Skin epidermis (tissue), 12 donors: Measurements from ENCODE around the gene FBLN5.
"Not testable (repeated sequence)": the region's sequence is repeated elsewhere in the genome, so short reads cannot be mapped to it uniquely, and the experiment has no call there.

Experiments
- H3K27ac ChIP-seq, 21 experiments: fragments of 200-600 bp; sonication (generic) in 11 of 21; one replicate each; pipeline ENCODE4 v1.5.0; 2020; ENCODE audit warnings: mild to moderate bottlenecking in 3 of 21, inconsistent platforms in 2 of 21, moderate library complexity in 2 of 21
- H3K4me3 ChIP-seq, 7 experiments: fragments of 200-600 bp; sonication (generic) in 2 of 7; one replicate each; pipeline ENCODE4 v1.5.0; 2020; ENCODE audit warnings: inconsistent platforms in 2 of 7, mild to moderate bottlenecking in 2 of 7, moderate library complexity in 1 of 7

The FBLN5 gene

DNA sequence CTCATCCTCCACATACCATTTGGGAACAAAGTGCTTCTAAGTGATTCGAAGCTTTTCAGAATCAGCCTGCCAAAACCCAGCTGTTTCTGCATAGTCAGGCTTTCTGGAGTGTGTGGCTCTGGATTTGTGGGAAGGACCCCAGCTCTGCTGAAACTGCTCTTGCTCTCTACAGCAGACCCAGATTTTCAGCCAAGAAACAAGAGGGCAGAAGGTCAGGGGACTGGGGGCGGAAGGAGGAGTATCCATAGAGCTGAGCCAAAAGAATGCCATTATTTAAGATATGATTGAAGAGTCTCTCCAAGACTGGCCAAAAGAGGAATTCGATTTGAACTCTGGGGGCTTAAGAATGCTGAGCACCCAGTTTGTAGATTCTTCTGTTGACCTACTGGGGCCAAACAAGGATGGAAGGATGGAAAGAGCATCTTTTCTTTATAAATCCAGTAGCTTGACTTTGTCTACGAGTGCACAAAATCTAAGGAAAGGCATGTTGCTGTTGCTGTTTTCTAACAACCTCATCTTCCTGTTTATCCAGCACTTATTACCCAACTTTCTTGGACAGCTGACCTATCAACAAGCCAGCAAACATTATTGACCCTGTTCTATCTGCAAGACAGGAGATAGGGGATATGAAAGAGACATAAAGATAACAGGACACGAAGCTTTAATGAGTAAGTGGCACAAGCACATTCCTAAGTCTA, 29.2 kb downstream of the FBLN5 start:
- H3K4me3 ChIP-seq: no peak overlapping the region
- no peak overlapping the region for H3K27ac ChIP-seq

DNA sequence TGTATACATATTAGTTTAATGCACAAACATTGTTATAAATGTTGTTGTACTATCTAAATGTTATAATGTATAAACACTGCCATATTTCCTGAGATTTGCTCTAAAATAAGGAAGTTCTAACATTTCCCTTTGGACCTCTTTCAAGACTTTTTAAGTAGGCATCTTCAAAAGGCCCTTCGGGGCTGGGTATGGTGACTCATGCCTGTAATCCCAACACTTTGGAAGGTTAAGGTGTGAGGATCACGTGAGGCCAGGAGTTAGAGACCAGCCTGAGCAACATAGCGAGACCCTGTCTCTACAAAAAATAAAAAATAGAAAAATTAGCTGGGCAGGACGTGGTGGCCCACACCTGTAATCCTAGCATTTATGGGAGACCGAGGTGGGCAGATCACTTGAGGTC, 35.5 kb downstream of the FBLN5 start:
- Histone ChIP-seq H3K4me3 (no peak overlapping the region), H3K27ac (no peak overlapping the region)

DNA sequence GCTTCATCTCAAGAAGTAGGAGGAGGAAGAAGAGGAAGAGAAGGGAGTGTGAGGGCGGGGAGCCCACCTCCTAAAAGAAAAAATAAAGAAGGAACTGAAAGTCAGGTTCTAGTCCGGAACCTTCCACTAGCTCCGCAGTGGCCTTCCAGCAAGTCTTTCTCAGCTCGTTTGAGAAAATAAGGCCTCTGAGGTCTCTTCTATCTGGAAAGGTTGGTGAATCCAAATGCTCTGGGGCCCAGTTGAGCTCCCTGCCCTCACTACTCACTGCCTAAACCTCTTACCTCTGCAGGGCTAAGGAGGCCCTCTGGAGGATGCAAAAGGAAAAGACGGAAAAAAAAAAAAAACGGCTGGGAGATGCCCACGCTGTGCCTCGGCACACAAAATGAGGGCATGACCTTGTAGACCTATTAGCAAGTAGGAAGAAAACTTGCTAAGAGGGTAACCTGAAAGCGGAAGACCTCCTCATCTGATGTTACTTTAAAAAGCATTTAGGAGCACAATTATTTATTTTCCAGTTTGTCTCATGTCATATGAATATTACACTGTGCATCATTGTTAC, 35.9 kb downstream of the FBLN5 start:
- Histone ChIP-seq H3K4me3 (no peak overlapping the region), H3K27ac (peak overlapping the region in 1 of 21 experiments; percentile 42)

DNA sequence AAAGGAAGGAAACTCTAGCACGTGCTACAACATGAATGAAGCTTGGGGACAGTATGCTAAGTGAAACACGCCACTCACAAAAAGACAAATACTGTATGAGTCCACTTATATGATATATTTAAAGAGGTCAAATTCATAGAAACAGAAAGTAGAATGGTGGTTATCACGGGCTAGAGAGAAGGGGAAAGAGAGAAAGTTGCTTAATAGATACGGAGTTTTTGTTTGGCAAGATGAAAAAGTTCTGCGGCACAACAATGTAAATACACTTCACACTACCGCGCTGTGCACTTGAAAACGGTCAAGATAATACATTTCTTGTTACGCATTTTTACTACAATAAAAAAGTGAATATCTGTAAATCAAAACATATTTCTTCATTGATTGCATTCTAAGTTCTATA, 37.3 kb downstream of the FBLN5 start:
- Histone ChIP-seq H3K4me3 (no peak overlapping the region), H3K27ac (no peak overlapping the region)

DNA sequence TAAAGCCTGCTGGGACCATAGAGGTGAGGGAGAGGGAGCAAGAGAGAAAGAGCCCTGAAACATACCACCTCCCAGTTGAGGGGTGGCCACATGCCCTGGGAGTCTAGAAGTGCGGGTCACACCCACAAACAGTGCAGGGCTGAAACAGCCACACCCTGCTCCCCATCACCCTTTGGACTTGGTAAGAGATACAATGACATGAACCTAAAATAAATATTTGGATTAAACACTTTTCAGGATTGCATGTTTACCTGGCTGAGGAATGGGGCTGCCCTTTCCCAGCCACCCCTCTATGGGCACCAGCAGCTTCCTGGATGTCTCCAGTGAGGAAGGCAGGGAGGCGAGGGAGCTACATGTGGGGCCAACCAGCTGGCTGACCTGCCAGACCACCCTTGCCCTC, 41.1 kb downstream of the FBLN5 start:
- peak overlapping the region in 2 of 21 experiments; percentile 24 to 25 for H3K27ac ChIP-seq

DNA sequence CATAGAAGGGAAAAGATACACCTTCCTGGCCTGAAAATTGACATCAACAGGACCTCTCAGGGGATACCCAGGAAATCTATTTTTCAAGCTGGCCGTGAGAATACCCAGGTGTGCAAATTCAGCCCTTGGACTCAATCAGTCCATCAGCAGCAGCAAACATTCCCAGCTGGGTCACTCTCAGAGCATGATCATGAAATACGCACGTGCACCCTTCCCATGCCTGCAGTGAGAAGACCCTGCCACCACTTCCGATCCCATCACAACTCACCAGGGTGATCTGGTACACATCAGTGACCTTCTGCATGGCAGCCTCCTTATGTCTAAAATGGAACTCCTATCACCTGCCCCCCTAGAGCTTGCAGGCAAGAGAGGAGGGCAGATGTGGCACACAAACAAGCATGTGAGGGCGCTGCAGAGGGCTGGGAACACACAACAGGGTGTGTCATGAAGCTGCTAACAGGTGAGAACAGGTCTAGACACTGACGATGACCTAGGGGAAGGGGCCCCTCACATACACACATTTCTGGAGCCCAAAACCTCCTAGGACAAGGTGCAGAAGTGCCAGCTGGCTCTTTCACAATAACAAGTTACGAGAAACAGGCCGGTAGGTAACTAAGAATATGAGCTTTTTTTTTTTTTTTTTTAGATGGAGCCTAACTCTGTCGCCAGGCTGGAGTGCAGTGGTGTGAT, 42.4 kb downstream of the FBLN5 start:
- no peak overlapping the region for H3K27ac ChIP-seq
- H3K4me3 ChIP-seq: no peak overlapping the region

More for the DNA sequence above, 41.1 kb downstream of the FBLN5 start:
- no peak overlapping the region for H3K4me3 ChIP-seq

DNA sequence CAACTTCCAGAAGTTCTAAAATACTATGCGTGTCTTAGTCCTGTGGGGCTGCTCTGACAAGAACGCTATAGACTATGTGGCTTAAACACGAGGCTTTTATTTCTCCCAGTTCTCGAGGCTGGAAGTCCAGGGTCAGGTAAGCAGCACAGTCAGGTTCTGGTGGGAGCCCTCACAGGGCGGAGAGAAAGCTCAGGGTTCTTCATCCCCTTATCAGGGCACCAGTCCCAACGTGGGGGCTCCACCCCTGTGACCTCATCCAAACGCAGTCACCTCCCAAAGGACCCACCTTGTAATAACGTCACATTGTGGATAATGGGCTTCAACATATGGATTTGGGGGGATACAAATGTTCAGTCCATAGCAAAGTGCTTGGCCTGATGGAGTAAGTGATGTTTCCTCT, 43.0 kb downstream of the FBLN5 start:
- Histone ChIP-seq H3K4me3 (no peak overlapping the region), H3K27ac (peak overlapping the region in 1 of 21 experiments; percentile 43)

DNA sequence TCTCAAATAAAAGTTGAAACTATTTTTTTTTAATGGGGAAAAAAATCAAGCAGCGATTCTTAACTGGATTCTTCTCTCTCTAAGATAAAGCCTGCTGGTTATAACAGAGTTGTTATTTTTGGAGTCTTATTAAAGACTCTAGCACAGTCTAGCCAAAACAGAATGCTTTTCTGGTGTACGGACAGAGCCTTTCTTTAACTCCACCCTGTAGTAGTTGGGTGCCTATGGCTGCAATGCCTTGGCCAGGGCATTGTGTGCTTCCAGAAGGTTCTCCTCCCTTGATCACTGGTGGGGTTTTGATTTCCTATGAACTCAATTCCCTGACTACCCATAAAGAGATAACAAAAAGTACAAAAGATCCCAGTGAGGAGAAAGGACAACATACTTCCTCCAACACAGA, 44.4 kb downstream of the FBLN5 start:
- H3K4me3 ChIP-seq: no peak overlapping the region
- peak overlapping the region in 3 of 21 experiments; percentile 14 to 65 (median 33) for H3K27ac ChIP-seq

DNA sequence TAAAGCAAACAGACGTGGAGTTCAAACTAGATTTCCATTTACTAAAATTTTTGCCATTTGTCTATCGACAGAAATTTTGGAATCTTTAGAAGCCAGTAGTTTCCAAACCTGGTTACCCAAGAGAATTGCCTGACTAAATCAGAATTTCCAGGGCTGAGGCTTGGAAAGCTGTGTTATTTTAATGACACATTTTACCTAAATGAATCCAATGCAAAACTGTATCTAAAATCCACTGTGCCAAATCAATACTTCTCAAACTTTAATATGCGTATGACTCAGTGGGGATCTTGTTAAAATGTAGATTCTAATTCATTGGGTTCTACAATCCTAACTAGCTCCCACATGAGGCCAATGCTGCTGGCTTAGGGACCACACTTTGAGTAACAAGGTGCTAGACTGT, 45.2 kb downstream of the FBLN5 start:
- H3K27ac ChIP-seq: peak overlapping the region in 3 of 21 experiments; percentile 17 to 56 (median 54)

DNA sequence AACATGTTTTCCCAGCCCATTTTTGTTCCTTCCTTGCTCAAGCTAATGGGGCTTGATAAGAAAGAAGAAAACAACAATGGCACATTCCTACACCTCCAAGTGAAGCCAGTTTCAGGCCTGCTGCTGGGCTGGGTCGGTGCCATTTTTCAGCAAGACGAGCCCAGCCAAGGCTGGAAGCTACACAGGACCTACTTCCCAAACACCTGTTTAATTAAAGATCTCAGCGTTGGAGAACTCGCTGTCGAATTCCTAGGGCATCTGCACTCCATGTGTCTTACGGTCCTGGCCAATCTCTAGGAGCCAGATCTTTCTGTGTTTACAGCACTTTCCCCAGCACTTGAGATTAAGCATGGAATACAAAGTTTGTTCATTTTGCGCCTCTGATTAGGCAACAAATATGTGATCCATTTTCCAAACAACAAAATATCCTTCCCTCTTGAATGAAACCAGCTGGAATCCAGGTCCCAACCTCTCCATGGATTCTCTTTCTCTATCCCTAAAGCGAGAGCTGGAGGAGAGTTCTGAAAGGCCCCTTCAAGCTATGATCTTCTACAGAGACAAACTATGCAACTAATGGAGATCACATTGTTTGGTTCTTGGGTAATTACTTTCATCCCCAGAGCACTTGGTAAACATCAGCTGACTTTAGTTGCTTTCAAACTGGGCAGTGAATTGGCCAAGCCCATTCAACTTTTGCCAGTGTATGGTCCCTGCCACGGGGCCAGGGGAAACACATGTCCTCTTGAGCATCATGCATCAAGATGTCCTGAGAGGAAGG, 45.9 kb downstream of the FBLN5 start:
- H3K27ac ChIP-seq: peak overlapping the region in 7 of 21 experiments; percentile 14 to 56 (median 37)
- H3K4me3 ChIP-seq: no peak overlapping the region

More for the DNA sequence above, 45.2 kb downstream of the FBLN5 start:
- no peak overlapping the region for H3K4me3 ChIP-seq

DNA sequence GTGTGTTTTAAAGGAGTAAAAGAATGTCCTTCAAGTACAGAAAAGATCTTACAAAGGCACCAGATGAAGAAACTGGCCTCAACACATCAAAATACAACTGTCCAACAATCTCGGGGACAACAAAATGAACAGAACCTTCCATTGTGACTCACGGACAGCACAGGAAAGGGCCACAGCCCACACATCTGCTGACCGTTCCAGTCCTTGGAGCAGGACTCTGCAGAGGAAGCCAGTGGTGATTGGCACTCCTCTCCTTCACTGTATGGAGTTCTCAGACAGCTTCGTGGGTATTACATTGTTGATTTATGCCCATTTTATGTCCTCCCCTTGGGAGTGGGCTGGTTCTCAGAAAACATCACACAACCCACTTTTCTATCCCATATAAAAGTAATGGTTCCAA, 47.7 kb downstream of the FBLN5 start:
- Histone ChIP-seq H3K27ac (peak overlapping the region in 2 of 21 experiments; percentile 27 to 37), H3K4me3 (no peak overlapping the region)

DNA sequence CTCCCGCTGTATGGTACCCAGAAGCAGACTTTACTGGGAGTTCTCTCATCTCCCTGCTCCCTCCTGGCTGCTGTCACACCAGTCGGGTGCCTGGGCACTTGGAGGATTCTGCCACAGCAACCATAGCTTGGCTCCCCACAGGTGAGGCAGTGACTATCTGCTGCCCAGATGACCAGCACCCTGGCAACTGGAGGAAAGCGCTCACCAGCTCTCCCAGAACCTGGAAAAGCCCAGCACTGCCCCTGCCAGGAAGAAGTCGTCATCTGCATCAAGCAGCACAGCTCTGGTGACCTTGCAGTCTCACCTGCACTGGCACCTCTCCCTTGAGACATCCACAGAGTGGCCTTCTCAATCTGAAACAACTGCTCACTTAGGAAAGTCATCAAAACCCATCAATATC, 48.3 kb downstream of the FBLN5 start:
- Histone ChIP-seq H3K4me3 (no peak overlapping the region), H3K27ac (peak overlapping the region in 6 of 21 experiments; percentile 11 to 78 (median 32))

DNA sequence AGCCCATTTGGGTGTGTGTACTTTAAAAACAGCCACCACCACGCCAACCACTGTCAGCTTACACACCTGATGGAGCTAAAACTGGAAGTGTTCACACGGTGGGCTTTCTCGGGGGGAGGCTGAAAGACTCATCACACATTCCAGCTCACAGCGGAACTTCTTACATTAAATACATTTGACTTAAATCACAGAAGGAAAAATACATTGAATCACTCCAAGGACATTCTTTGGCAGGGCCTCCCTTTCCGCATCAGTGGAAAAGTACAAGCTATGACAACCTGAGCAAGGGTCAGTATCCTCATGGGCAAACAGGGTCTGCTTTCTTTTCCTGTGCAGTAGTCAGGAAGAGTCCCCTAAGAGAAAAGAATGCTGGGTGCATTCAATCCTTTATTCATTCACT, 49.1 kb downstream of the FBLN5 start:
- peak overlapping the region in 1 of 21 experiments; percentile 31 for H3K27ac ChIP-seq
- H3K4me3 ChIP-seq: no peak overlapping the region

DNA sequence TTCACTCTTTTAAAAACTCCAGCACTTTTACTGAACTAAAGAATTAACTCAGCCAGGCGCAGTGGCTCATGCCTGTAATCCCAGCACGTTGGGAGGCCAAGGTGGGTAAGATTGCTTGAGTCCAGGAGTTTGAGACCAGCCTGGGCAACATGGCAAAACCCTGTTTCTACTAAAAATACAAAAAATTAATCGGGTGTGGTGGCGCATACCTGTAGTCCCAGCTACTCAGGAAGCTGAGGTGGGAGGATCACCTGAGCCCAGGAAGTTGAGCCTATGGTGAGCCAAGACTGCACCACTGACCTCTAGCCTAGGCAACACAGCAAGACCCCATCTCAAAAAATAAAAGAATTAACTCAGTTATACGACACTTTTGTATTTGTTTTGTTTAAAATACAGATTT, 49.8 kb downstream of the FBLN5 start:
- not testable (repeated sequence) for H3K4me3 ChIP-seq
- H3K27ac ChIP-seq: peak overlapping the region in 4 of 21 experiments; percentile 2 to 65 (median 30)

DNA sequence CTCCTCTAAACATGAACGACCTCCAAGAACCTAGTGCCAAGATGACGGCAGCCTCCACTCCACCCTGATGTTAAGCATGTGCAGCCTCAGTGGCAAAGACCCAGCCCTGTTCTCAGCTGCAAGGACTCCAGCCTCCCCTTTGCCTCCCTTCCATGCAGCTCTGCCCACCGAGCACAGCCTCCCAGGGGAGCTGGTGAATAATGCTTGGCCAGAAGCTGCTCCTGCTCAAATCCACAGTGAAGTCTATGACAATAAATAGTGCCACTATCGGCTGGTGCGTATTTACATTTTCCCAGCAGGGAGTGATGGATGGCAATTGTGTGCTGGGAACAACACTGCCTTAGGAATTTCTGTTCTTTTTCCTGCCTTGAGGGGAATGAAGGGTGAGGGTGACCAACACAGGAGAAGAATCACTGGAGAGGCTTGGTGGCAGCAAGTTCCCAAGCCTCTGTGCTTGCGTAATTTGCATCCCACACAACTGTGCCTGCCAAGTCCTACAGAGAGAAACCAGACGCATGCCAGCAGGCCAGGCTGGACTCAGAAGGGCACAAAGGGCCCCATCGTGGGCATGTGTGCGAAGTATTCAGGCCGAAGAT, 50.3 kb downstream of the FBLN5 start:
- no peak overlapping the region for H3K4me3 ChIP-seq
- peak overlapping the region in 7 of 21 experiments; percentile 0 to 65 (median 24) for H3K27ac ChIP-seq

DNA sequence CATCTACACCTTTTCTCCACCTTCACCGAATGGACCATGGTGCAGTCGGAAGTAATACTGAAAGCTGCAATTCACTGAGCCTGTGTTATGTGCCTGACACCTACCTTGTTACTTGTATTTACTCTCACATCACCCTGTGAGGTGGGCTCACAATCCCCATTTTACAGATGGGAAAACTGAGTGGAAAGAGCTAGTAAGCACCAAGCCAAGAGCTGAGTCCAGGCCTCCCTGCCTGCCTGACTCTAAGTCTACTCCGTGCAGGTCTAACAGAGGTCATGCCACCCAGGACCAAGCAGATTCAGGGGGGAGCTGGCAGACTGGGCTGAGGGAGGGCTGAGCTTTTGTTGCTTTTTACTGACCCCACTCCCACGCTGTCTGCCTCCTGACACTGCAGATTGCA, 51.1 kb downstream of the FBLN5 start:
- H3K27ac ChIP-seq: peak overlapping the region in 4 of 21 experiments; percentile 0 to 65 (median 42)

DNA sequence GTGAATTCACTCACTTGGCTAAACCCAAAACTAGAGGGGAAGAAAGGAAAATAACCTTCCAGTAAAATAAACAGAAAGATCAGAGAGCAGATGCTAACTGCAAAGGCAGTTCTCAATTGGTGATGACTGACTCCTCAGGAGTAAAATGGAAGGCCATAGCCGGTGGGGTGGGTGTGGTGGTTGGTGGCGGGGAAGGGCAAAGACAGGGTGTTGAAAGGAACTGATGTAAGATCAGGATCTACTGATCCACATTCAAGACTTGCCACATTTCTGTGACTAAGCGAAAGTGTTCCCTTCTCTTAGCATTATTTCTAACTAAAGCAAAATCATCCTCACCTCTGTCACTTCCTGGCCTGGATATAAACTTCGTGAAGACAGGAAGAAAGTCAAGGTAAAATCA, 53.8 kb downstream of the FBLN5 start:
- peak overlapping the region in 1 of 21 experiments; percentile 59 for H3K27ac ChIP-seq

More for the DNA sequence above, 51.1 kb downstream of the FBLN5 start:
- H3K4me3 ChIP-seq: no peak overlapping the region

DNA sequence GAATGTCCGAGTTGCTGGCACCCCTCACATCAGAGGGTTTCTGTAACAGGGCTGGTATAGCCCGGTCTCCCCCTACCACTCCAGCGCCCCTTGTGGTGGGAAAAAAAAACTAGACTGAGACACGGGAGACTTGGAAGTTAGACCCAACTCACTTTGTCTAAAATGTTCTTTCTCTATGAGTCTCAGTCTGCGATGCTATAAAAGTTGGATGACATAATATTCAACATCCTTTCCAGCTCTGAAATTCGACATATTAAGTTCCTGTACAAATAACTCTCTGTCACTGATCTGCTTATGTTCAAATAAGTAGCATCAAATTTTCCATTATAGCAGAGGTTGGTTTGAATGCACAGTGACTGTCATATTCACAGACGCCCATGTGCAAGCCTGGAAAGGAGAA, 54.5 kb downstream of the FBLN5 start:
- Histone ChIP-seq H3K27ac (peak overlapping the region in 1 of 21 experiments; percentile 59), H3K4me3 (no peak overlapping the region)

More for the DNA sequence above, 53.8 kb downstream of the FBLN5 start:
- no peak overlapping the region for H3K4me3 ChIP-seq

DNA sequence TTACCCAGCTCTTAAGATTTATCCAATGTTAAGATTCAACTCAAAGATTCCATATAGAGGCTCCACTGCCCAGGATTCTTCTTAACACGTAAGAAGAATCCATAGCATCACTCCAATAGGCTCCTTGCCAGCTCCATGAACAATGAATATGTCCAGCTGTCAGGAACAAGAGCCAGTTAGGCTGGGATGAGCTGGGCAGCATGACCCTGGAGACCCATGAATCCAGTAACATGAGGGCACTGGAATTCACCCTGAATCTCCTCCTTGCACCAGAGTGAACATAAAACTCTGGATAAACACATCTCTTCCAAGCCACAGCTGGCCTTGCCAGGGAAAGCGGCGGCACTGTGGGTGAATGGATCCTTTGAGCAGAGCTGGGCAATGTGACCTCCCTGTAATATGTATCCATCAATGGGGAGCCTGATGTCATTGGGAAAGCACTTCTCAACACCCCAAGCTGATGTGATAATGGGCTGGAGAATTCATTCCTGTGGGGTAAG, 55.7 kb downstream of the FBLN5 start:
- H3K27ac ChIP-seq: peak overlapping the region in 3 of 21 experiments; percentile 39 to 47 (median 46)
- H3K4me3 ChIP-seq: no peak overlapping the region
